OCI-LY7 (cell line): ENCODE measurements around the gene PLP1. TPM values are rescaled to one million over a fixed set of nuclear protein-coding genes. Genes with fewer than 3 reads are reported as not detected.
"Not testable (repeated sequence)": the region's sequence is repeated elsewhere in the genome, so short reads cannot be mapped to it uniquely, and the experiment has no call there.

Experiments
- BruUV-seq: library from RNA; stranded (reverse); fragments of 400-500 nt; replicated peaks from 2 replicates; lab custom pipeline; 2021; lab: Mats Ljungman, UMichigan
- CTCF ChIA-PET: fragments of 300-600 bp; sonication (Branson Sonifier 250); formaldehyde crosslinking; loops from one replicate; lab custom pipeline; 2022; ENCODE audit warnings: antibody characterized with exemption; ENCODE audit not compliant: unreplicated experiment; lab: Charles Lee
- POLR2A ChIA-PET: fragments of 300-600 bp; sonication (Branson Sonifier 250); formaldehyde crosslinking; loops from one replicate; lab custom pipeline; 2022; ENCODE audit warnings: antibody characterized with exemption; lab: Charles Lee
- DNase-seq: peaks from one replicate; pipeline ENCODE4 v3.0.0-alpha.2; 2015; ENCODE audit warnings: low spot score
- H2AFZ ChIP-seq: fragments of 200-600 bp; sonication (generic), shearing (Covaris generic); 2 replicates; pipeline ENCODE4 v1.6.1; 2014; ENCODE audit warnings: mild to moderate bottlenecking, antibody characterized with exemption, low read length, moderate library complexity
- H3K27ac ChIP-seq: fragments of 200-600 bp; sonication (generic); 2 replicates; pipeline ENCODE4 v1.5.1; 2014; ENCODE audit warnings: mixed run types, low read depth, mild to moderate bottlenecking, moderate library complexity, low read length, inconsistent platforms; ENCODE audit not compliant: poor library complexity, severe bottlenecking
- H3K36me3 ChIP-seq: fragments of 200-600 bp; sonication (generic); 2 replicates; pipeline ENCODE4 v1.6.1; 2014; ENCODE audit warnings: mild to moderate bottlenecking, antibody characterized with exemption, low read length, moderate library complexity, mixed read lengths; ENCODE audit not compliant: insufficient read depth
- H3K4me1 ChIP-seq: fragments of 200-600 bp; sonication (generic); 2 replicates; pipeline ENCODE4 v1.5.1; 2014; ENCODE audit warnings: mild to moderate bottlenecking, low read length; ENCODE audit not compliant: insufficient read depth, poor library complexity, severe bottlenecking
- H3K4me2 ChIP-seq: fragments of 200-600 bp; sonication (generic); 2 replicates; pipeline ENCODE4 v1.6.1; 2014; ENCODE audit warnings: mild to moderate bottlenecking, low read length
- H3K4me3 ChIP-seq: fragments of 200-600 bp; sonication (generic); 2 replicates; pipeline ENCODE4 v1.5.1; 2014; ENCODE audit warnings: mild to moderate bottlenecking, low read depth, low read length; ENCODE audit not compliant: poor library complexity, severe bottlenecking
- H3K79me2 ChIP-seq: fragments of 200-600 bp; sonication (generic); 2 replicates; pipeline ENCODE4 v1.6.1; 2016; ENCODE audit warnings: low read depth, mild to moderate bottlenecking, low read length, moderate library complexity, mixed read lengths; ENCODE audit not compliant: insufficient read depth
- H3K9me2 ChIP-seq: fragments of 200-600 bp; sonication (generic); 2 replicates; pipeline ENCODE4 v1.6.1; 2016; ENCODE audit warnings: mild to moderate bottlenecking, low read length, mixed read lengths; ENCODE audit not compliant: insufficient read depth
- H3K9me3 ChIP-seq: fragments of 200-600 bp; sonication (generic); 2 replicates; pipeline ENCODE4 v1.6.1; 2014; ENCODE audit warnings: mild to moderate bottlenecking, mixed run types, low read length, mixed read lengths
- H4K20me1 ChIP-seq: fragments of 200-600 bp; sonication (generic); 2 replicates; pipeline ENCODE4 v1.6.1; 2014; ENCODE audit warnings: mild to moderate bottlenecking, antibody characterized with exemption, low read length, moderate library complexity, mixed read lengths; ENCODE audit not compliant: insufficient read depth
- CTCF ChIP-seq: fragments of 200-600 bp; sonication (generic); conservative IDR thresholded peaks from 2 replicates; pipeline ENCODE4 v1.5.1; 2014; ENCODE audit warnings: mild to moderate bottlenecking, antibody characterized with exemption, low read length, moderate library complexity, mixed read lengths
- EZH2phosphoT487 ChIP-seq: fragments of 200-600 bp; sonication (generic); IDR thresholded peaks from 2 replicates; pipeline ENCODE4 v1.6.1; 2018; ENCODE audit warnings: low read depth, borderline replicate concordance, mild to moderate bottlenecking, mixed run types, antibody characterized with exemption, low read length, moderate library complexity, mixed read lengths
- intact Hi-C: fragments of 100-400 bp; cut with micrococcal nuclease; formaldehyde crosslinking; loops from one replicate; pipeline ENCODE4 v1.10.0; 2022; ENCODE audit not compliant: unreplicated experiment
- total RNA-seq, 2 experiments: library from RNA; depleted of rRNA in 1 of 2; stranded (reverse); fragments of >200 nt in 1 of 2; shearing (Covaris generic) in 1 of 2; gene quantifications; 2 replicates each; pipeline ENCODE4 v1.2.3, GENCODE V29; 2014 to 2022

PLP1 gene
- total RNA-seq, 2 experiments from 2014 or later = not detected

GRCh38 chrX:103766813-103767555 lies 9.7 kb upstream of the PLP1 start:
- CTCF ChIA-PET, DNase-seq: not testable (repeated sequence)

GRCh38 chrX:103773445-103773844 lies 3.2 kb upstream of the PLP1 start:
- ChIA-PET CTCF (interaction anchor here (1.0 kb wide), 1 partner anchor 11 kb away, joined by 3 read pairs; no protein-coding TSS in a partner anchor), POLR2A (no interaction called here)
- no peak overlapping the region for H3K4me3 ChIP-seq
- intact Hi-C loops = no loop called here
- H3K36me3 ChIP-seq = no peaks in the 10 kb centered on the region
- H3K9me3 ChIP-seq = no peaks in the 10 kb centered on the region
- H3K4me2 ChIP-seq = no peak overlapping the region
- no peaks in the 10 kb centered on the region for H3K9me2 ChIP-seq
- H4K20me1 ChIP-seq = no peaks in the 10 kb centered on the region
- no peak overlapping the region for H3K27ac ChIP-seq
- DNase-seq = no peak
- no peaks in the 10 kb centered on the region for H3K4me1 ChIP-seq
- no peak overlapping the region for H2AFZ ChIP-seq
- TF ChIP-seq CTCF = no peak
- no peak for TF ChIP-seq EZH2phosphoT487
- H3K79me2 ChIP-seq = no peaks in the 10 kb centered on the region
- BruUV-seq = no TSS peak

More at GRCh38 chrX:103766813-103767555, 9.7 kb upstream of the PLP1 start:
- H3K9me2 ChIP-seq, H3K4me3 ChIP-seq, H3K36me3 ChIP-seq, H3K4me1 ChIP-seq, H3K79me2 ChIP-seq, H3K27ac ChIP-seq, H3K9me3 ChIP-seq, BruUV-seq, intact Hi-C loops, H2AFZ ChIP-seq, H4K20me1 ChIP-seq, H3K4me2 ChIP-seq: not testable (repeated sequence)
- POLR2A ChIA-PET = interaction anchor here (0.9 to 1.1 kb wide), 2 partner anchors 17 to 28 kb away, joined by 3 read pairs; no protein-coding TSS in a partner anchor

- Histone ChIP-seq H3K4me1 (no peaks in the 10 kb centered on the region), H3K9me3 (no peaks in the 10 kb centered on the region), H3K36me3 (no peaks in the 10 kb centered on the region), H3K9me2 (no peaks in the 10 kb centered on the region), H3K79me2 (no peaks in the 10 kb centered on the region), H3K4me3 (no peak overlapping the region), H3K27ac (no peak overlapping the region), H2AFZ (no peak overlapping the region), H3K4me2 (no peak overlapping the region), H4K20me1 (no peaks in the 10 kb centered on the region)
- CTCF ChIA-PET = interaction anchor here (1.0 kb wide), 1 partner anchor 10 kb away, joined by 3 read pairs; no protein-coding TSS in a partner anchor
- POLR2A ChIA-PET = no interaction called here
- BruUV-seq = no TSS peak
- peak; percentile 7 for DNase-seq
- intact Hi-C loops = loop anchor here (2.0 kb wide), 1 partner anchor 67 kb away; no protein-coding TSS in a partner anchor
- TF ChIP-seq EZH2phosphoT487 = no peak
- TF ChIP-seq CTCF = peak; percentile 54
These were observed 2.5 kb upstream of the PLP1 start for GRCh38 chrX:103774070-103774642.
